Activated CD4-positive, alpha-beta T cell treated with anti-CD3 and anti-CD28 coated beads, Interleukin-2, amount 10 ng/mL, durations not matched to agents 7 days and 5 days (primary cell): Measurements from ENCODE around the gene CFAP90. TPM values are rescaled to one million over a fixed set of nuclear protein-coding genes. Genes with fewer than 3 reads are reported as not detected.

Experiments used
- CTCF ChIA-PET: fragments of 350-600 bp; sonication (Branson Sonifier 250); formaldehyde crosslinking; loops from one replicate; lab custom pipeline; 2021; ENCODE audit warnings: antibody characterized with exemption; lab: Charles Lee
- POLR2A ChIA-PET: fragments of 350-600 bp; sonication (Branson Sonifier 250); formaldehyde crosslinking; loops from one replicate; lab custom pipeline; 2021; ENCODE audit warnings: antibody characterized with exemption; lab: Charles Lee
- DNase-seq: peaks from one replicate; pipeline ENCODE4 v3.0.0-alpha.2; 2020
- H3K27ac Mint-ChIP-seq: one replicate; pipeline ENCODE4 v1.8.0; 2021; ENCODE audit warnings: mild to moderate bottlenecking, moderate library complexity, mixed read lengths
- H3K27me3 Mint-ChIP-seq: one replicate; pipeline ENCODE4 v1.8.0; 2021; ENCODE audit warnings: mixed read lengths
- H3K36me3 Mint-ChIP-seq: one replicate; pipeline ENCODE4 v1.8.0; 2021; ENCODE audit warnings: low read depth, mixed read lengths
- H3K4me1 Mint-ChIP-seq: one replicate; pipeline ENCODE4 v1.8.0; 2021; ENCODE audit warnings: mixed read lengths
- H3K4me3 Mint-ChIP-seq: one replicate; pipeline ENCODE4 v1.8.0; 2021; ENCODE audit warnings: mild to moderate bottlenecking, moderate library complexity, mixed read lengths
- H3K9me3 Mint-ChIP-seq: one replicate; pipeline ENCODE4 v1.8.0; 2021; ENCODE audit warnings: mixed read lengths
- total RNA-seq, 2 experiments: library from RNA; stranded (reverse); gene quantifications; one replicate each; pipeline ENCODE4 v1.2.3, GENCODE V29; 2021

CFAP90 gene
- total RNA-seq, 2 experiments from 2014 or later, result not detected

- Mint-ChIP-seq H3K36me3 (peaks cover 24% of the 10 kb centered on the region), H3K27me3 (peaks cover 2% of the 10 kb centered on the region), H3K4me1 (peaks cover 21% of the 10 kb centered on the region), H3K9me3 (peaks cover 2% of the 10 kb centered on the region), H3K27ac (peak overlapping the region; percentile 84), H3K4me3 (no peak overlapping the region)
- POLR2A ChIA-PET, result interaction anchor here (1.3 kb wide), 1 partner anchor 11 kb away, joined by 9 read pairs; the partner anchor contains the start of genes FASTKD3 and MTRR
- CTCF ChIA-PET, result interaction anchor here (0.8 to 1.7 kb wide), 6 partner anchors 10 to 30 kb away, joined by 3 to 10 read pairs (median 4); partner anchors contain the start of genes FASTKD3 and MTRR
- no peak for DNase-seq
Observed at GRCh38 chr5:7857926-7858632, 7.1 kb upstream of the CFAP90 start.

- Mint-ChIP-seq H3K36me3 (peaks cover 22% of the 10 kb centered on the region), H3K27ac (peak overlapping the region; percentile 84), H3K4me3 (no peak overlapping the region), H3K27me3 (peaks cover 2% of the 10 kb centered on the region), H3K4me1 (peaks cover 25% of the 10 kb centered on the region), H3K9me3 (peaks cover 2% of the 10 kb centered on the region)
- ChIA-PET POLR2A (interaction anchor here (1.3 kb wide), 1 partner anchor 11 kb away, joined by 9 read pairs; the partner anchor contains the start of genes FASTKD3 and MTRR), CTCF (interaction anchor here (0.8 to 1.7 kb wide), 6 partner anchors 10 to 30 kb away, joined by 3 to 10 read pairs (median 4); no protein-coding TSS in a partner anchor)
- DNase-seq, result no peak
Observed at GRCh38 chr5:7857361-7857760, 6.4 kb upstream of the CFAP90 start.

GRCh38 chr5:7856855-7857254, 5.9 kb upstream of the CFAP90 start:
- H3K4me3 Mint-ChIP-seq, result no peak overlapping the region
- H3K36me3 Mint-ChIP-seq, result peaks cover 20% of the 10 kb centered on the region
- no peak overlapping the region for H3K27ac Mint-ChIP-seq
- peaks cover 2% of the 10 kb centered on the region for H3K27me3 Mint-ChIP-seq
- peaks cover 30% of the 10 kb centered on the region for H3K4me1 Mint-ChIP-seq
- POLR2A ChIA-PET, result no interaction called here
- DNase-seq, result peak; percentile 66
- H3K9me3 Mint-ChIP-seq, result peaks cover 2% of the 10 kb centered on the region
- CTCF ChIA-PET, result interaction anchor here (0.8 to 1.5 kb wide), 3 partner anchors 13 to 25 kb away, joined by 3 to 6 read pairs (median 3); no protein-coding TSS in a partner anchor

- Mint-ChIP-seq H3K27me3 (peaks cover 4% of the 10 kb centered on the region), H3K36me3 (peaks cover 11% of the 10 kb centered on the region), H3K4me1 (peaks cover 38% of the 10 kb centered on the region), H3K9me3 (peaks cover 4% of the 10 kb centered on the region), H3K27ac (no peak overlapping the region), H3K4me3 (no peak overlapping the region)
- POLR2A ChIA-PET, result no interaction called here
- CTCF ChIA-PET, result interaction anchor here (1.5 kb wide), 1 partner anchor 18 kb away, joined by 6 read pairs; no protein-coding TSS in a partner anchor
- DNase-seq, result no peak
Observed at GRCh38 chr5:7855611-7856010, 4.7 kb upstream of the CFAP90 start.

GRCh38 chr5:7852988-7853387, 2.1 kb upstream of the CFAP90 start:
- Mint-ChIP-seq H3K27me3 (peaks cover 22% of the 10 kb centered on the region), H3K36me3 (no peaks in the 10 kb centered on the region), H3K9me3 (peaks cover 4% of the 10 kb centered on the region), H3K4me1 (peaks cover 31% of the 10 kb centered on the region), H3K4me3 (no peak overlapping the region), H3K27ac (no peak overlapping the region)
- CTCF ChIA-PET, result no interaction called here
- DNase-seq, result no peak
- POLR2A ChIA-PET, result no interaction called here

- Mint-ChIP-seq H3K27me3 (peaks cover 25% of the 10 kb centered on the region), H3K36me3 (no peaks in the 10 kb centered on the region), H3K4me1 (peaks cover 27% of the 10 kb centered on the region), H3K9me3 (peaks cover 4% of the 10 kb centered on the region), H3K27ac (no peak overlapping the region), H3K4me3 (no peak overlapping the region)
- no peak for DNase-seq
- POLR2A ChIA-PET, result no interaction called here
- CTCF ChIA-PET, result no interaction called here
Observed at GRCh38 chr5:7852542-7852941, 1.6 kb upstream of the CFAP90 start.

- peaks cover 4% of the 10 kb centered on the region for H3K9me3 Mint-ChIP-seq
- CTCF ChIA-PET, result interaction anchor here (1.0 kb wide), 1 partner anchor 9 kb away, joined by 3 read pairs; no protein-coding TSS in a partner anchor
- POLR2A ChIA-PET, result no interaction called here
- peaks cover 25% of the 10 kb centered on the region for H3K27me3 Mint-ChIP-seq
- DNase-seq, result peak; percentile 21
- no peaks in the 10 kb centered on the region for H3K36me3 Mint-ChIP-seq
- peak overlapping the region; percentile 21 for H3K4me3 Mint-ChIP-seq
- peaks cover 21% of the 10 kb centered on the region for H3K4me1 Mint-ChIP-seq
- no peak overlapping the region for H3K27ac Mint-ChIP-seq
Observed at GRCh38 chr5:7851617-7852289, 820 bp upstream of the CFAP90 start.

GRCh38 chr5:7851240-7851592, 283 bp upstream of the CFAP90 start:
- DNase-seq, result no peak
- H3K27me3 Mint-ChIP-seq, result peaks cover 28% of the 10 kb centered on the region
- peak overlapping the region; percentile 66 for H3K4me3 Mint-ChIP-seq
- peaks cover 20% of the 10 kb centered on the region for H3K4me1 Mint-ChIP-seq
- H3K27ac Mint-ChIP-seq, result no peak overlapping the region
- H3K9me3 Mint-ChIP-seq, result peaks cover 4% of the 10 kb centered on the region
- CTCF ChIA-PET, result interaction anchor here (1.0 kb wide), 1 partner anchor 9 kb away, joined by 3 read pairs; no protein-coding TSS in a partner anchor
- POLR2A ChIA-PET, result no interaction called here
- H3K36me3 Mint-ChIP-seq, result no peaks in the 10 kb centered on the region

GRCh38 chr5:7849681-7850394, 1.1 kb downstream of the CFAP90 start:
- Mint-ChIP-seq H3K4me1 (peaks cover 20% of the 10 kb centered on the region), H3K27ac (no peak overlapping the region), H3K27me3 (peaks cover 34% of the 10 kb centered on the region), H3K4me3 (peak overlapping the region; percentile 58), H3K9me3 (peaks cover 4% of the 10 kb centered on the region), H3K36me3 (no peaks in the 10 kb centered on the region)
- ChIA-PET CTCF (interaction anchor here (0.9 kb wide), 1 partner anchor 34 kb away, joined by 3 read pairs; no protein-coding TSS in a partner anchor), POLR2A (no interaction called here)
- no peak for DNase-seq

GRCh38 chr5:7848296-7848695, 2.6 kb downstream of the CFAP90 start:
- DNase-seq, result no peak
- no peak overlapping the region for H3K4me3 Mint-ChIP-seq
- H3K27ac Mint-ChIP-seq, result no peak overlapping the region
- H3K27me3 Mint-ChIP-seq, result peaks cover 41% of the 10 kb centered on the region
- POLR2A ChIA-PET, result no interaction called here
- H3K36me3 Mint-ChIP-seq, result no peaks in the 10 kb centered on the region
- CTCF ChIA-PET, result interaction anchor here (0.6 to 1.5 kb wide), 2 partner anchors 25 to 1082 kb away, joined by 3 read pairs; no protein-coding TSS in a partner anchor
- H3K9me3 Mint-ChIP-seq, result peaks cover 4% of the 10 kb centered on the region
- H3K4me1 Mint-ChIP-seq, result peaks cover 20% of the 10 kb centered on the region

- H3K36me3 Mint-ChIP-seq, result no peaks in the 10 kb centered on the region
- ChIA-PET POLR2A (no interaction called here), CTCF (interaction anchor here (1.4 kb wide), 1 partner anchor 41 kb away, joined by 4 read pairs; no protein-coding TSS in a partner anchor)
- peaks cover 6% of the 10 kb centered on the region for H3K4me1 Mint-ChIP-seq
- DNase-seq, result no peak
- no peak overlapping the region for H3K4me3 Mint-ChIP-seq
- no peak overlapping the region for H3K27ac Mint-ChIP-seq
- peaks cover 2% of the 10 kb centered on the region for H3K9me3 Mint-ChIP-seq
- peaks cover 45% of the 10 kb centered on the region for H3K27me3 Mint-ChIP-seq
Observed at GRCh38 chr5:7846327-7846726, 4.6 kb downstream of the CFAP90 start.

- no peak for DNase-seq
- Mint-ChIP-seq H3K27ac (no peak overlapping the region), H3K9me3 (no peaks in the 10 kb centered on the region), H3K4me1 (peaks cover 3% of the 10 kb centered on the region), H3K27me3 (peaks cover 43% of the 10 kb centered on the region), H3K36me3 (no peaks in the 10 kb centered on the region), H3K4me3 (no peak overlapping the region)
- ChIA-PET POLR2A (no interaction called here), CTCF (interaction anchor here (1.4 kb wide), 1 partner anchor 41 kb away, joined by 4 read pairs; no protein-coding TSS in a partner anchor)
Observed at GRCh38 chr5:7845557-7845956, 5.4 kb downstream of the CFAP90 start.
